GM12878 (cell line): ENCODE results near the gene ARHGAP26. TPM values are rescaled to one million over a fixed set of nuclear protein-coding genes. Genes with fewer than 3 reads are reported as not detected.

Experiments
- BCL11A ChIP-seq: IDR thresholded peaks from 2 replicates; pipeline ENCODE4 v1.6.1; 2011; ENCODE audit warnings: low read depth, low read length
- CREM ChIP-seq: IDR thresholded peaks from 2 replicates; pipeline ENCODE4 v1.6.1; 2014; ENCODE audit warnings: antibody characterized with exemption, low read depth
- FOXK2 ChIP-seq: fragments of 450-650 bp; IDR thresholded peaks from 2 replicates; pipeline ENCODE4 v1.6.1; 2017; ENCODE audit warnings: mild to moderate bottlenecking, moderate library complexity
- GATAD2B ChIP-seq: fragments of 450-650 bp; conservative IDR thresholded peaks from 2 replicates; pipeline ENCODE4 v1.6.1; 2017; ENCODE audit warnings: low read depth, mild to moderate bottlenecking, moderate library complexity
- NRF1 ChIP-seq: conservative IDR thresholded peaks from 2 replicates; pipeline ENCODE4 v1.6.1; 2011; ENCODE audit warnings: mild to moderate bottlenecking, low read depth, low read length, improper control_type of control experiment
- RBBP5 ChIP-seq: fragments of 200-600 bp; sonication (generic); conservative IDR thresholded peaks from 2 replicates; pipeline ENCODE4 v1.6.1; 2016
- SMARCA5 ChIP-seq: fragments of 450-650 bp; IDR thresholded peaks from 2 replicates; pipeline ENCODE4 v1.6.1; 2017; ENCODE audit warnings: mild to moderate bottlenecking
- TARDBP ChIP-seq: IDR thresholded peaks from 2 replicates; pipeline ENCODE4 v1.6.1; 2016; ENCODE audit warnings: borderline replicate concordance
- polyA plus RNA-seq, 11 experiments: library from polyadenylated mRNA; depleted of rRNA in 4 of 11; unstranded in 6 of 11; stranded (reverse) in 5 of 11; fragments of >200 nt; fragmentation: Nextera tagmentation in 4 of 11; fragmentation: Illumina TruSeq in 1 of 11; extraction: Ambion mirVana in 4 of 11; extraction: Trizol in 1 of 11; gene quantifications; 1 replicate in 1 of 11; 2 replicates in 10 of 11; pipeline versions ENCODE4 v1.2.1 to v1.2.3, GENCODE V29; 2011 to 2016; ENCODE audit warnings: inconsistent platforms in 2 of 11, missing spikeins in 2 of 11, low read depth in 1 of 11
- total RNA-seq, 4 experiments: library from RNA; depleted of rRNA in 3 of 4; stranded (reverse); fragments of >200 nt in 3 of 4; fragmentation: Illumina TruSeq in 1 of 4; extraction: Trizol in 1 of 4; gene quantifications; 2 replicates each; pipeline versions ENCODE4 v1.2.1 to v1.2.3, GENCODE V29; 2013 to 2021
- TF ChIP-seq, protein P1 (sequence below): IDR thresholded peaks from 2 replicates; pipeline ENCODE4 v1.6.1; 2012; ENCODE audit warnings: improper control_type of control experiment, low read depth, low read length; ENCODE audit not compliant: insufficient replicate concordance
- TF ChIP-seq, protein P2 (sequence below): fragments of 450-650 bp; IDR thresholded peaks from 2 replicates; pipeline ENCODE4 v1.6.1; 2017; ENCODE audit warnings: mild to moderate bottlenecking, moderate library complexity
- TF ChIP-seq, protein P3 (sequence below): fragments of 450-650 bp; IDR thresholded peaks from 2 replicates; pipeline ENCODE4 v1.6.1; 2017; ENCODE audit warnings: borderline replicate concordance

The ARHGAP26 gene
- total and polyA plus RNA-seq, 10 of the 15 experiments (the other 5 are each of a cell fraction or from before 2014, with no cell fraction given), result 9.4 to 41.5 (median 19.3) TPM

DNA sequence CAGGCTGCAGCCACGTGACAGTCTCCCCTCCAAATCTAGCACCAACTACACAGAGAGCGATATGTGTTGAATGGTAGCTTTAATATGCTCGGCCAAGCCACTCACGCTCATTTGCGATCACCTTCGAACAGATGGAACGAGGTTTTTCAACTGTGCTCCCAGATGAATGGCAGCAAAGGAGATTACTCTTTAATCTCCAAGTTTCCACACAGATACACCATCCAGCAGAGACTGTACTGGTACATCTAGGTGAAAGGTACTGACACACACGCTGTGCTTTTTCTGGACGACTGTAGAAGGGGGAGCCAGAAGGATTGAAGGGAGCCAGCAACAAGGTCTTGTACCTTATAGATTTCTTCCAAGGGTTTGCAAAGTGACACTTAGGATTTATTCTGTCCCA is 369.4 kb downstream of the ARHGAP26 start (continued):
- TF ChIP-seq, protein P1, sequence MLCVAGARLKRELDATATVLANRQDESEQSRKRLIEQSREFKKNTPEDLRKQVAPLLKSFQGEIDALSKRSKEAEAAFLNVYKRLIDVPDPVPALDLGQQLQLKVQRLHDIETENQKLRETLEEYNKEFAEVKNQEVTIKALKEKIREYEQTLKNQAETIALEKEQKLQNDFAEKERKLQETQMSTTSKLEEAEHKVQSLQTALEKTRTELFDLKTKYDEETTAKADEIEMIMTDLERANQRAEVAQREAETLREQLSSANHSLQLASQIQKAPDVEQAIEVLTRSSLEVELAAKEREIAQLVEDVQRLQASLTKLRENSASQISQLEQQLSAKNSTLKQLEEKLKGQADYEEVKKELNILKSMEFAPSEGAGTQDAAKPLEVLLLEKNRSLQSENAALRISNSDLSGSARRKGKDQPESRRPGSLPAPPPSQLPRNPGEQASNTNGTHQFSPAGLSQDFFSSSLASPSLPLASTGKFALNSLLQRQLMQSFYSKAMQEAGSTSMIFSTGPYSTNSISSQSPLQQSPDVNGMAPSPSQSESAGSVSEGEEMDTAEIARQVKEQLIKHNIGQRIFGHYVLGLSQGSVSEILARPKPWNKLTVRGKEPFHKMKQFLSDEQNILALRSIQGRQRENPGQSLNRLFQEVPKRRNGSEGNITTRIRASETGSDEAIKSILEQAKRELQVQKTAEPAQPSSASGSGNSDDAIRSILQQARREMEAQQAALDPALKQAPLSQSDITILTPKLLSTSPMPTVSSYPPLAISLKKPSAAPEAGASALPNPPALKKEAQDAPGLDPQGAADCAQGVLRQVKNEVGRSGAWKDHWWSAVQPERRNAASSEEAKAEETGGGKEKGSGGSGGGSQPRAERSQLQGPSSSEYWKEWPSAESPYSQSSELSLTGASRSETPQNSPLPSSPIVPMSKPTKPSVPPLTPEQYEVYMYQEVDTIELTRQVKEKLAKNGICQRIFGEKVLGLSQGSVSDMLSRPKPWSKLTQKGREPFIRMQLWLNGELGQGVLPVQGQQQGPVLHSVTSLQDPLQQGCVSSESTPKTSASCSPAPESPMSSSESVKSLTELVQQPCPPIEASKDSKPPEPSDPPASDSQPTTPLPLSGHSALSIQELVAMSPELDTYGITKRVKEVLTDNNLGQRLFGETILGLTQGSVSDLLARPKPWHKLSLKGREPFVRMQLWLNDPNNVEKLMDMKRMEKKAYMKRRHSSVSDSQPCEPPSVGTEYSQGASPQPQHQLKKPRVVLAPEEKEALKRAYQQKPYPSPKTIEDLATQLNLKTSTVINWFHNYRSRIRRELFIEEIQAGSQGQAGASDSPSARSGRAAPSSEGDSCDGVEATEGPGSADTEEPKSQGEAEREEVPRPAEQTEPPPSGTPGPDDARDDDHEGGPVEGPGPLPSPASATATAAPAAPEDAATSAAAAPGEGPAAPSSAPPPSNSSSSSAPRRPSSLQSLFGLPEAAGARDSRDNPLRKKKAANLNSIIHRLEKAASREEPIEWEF, result no peak
- TF ChIP-seq, protein P2, sequence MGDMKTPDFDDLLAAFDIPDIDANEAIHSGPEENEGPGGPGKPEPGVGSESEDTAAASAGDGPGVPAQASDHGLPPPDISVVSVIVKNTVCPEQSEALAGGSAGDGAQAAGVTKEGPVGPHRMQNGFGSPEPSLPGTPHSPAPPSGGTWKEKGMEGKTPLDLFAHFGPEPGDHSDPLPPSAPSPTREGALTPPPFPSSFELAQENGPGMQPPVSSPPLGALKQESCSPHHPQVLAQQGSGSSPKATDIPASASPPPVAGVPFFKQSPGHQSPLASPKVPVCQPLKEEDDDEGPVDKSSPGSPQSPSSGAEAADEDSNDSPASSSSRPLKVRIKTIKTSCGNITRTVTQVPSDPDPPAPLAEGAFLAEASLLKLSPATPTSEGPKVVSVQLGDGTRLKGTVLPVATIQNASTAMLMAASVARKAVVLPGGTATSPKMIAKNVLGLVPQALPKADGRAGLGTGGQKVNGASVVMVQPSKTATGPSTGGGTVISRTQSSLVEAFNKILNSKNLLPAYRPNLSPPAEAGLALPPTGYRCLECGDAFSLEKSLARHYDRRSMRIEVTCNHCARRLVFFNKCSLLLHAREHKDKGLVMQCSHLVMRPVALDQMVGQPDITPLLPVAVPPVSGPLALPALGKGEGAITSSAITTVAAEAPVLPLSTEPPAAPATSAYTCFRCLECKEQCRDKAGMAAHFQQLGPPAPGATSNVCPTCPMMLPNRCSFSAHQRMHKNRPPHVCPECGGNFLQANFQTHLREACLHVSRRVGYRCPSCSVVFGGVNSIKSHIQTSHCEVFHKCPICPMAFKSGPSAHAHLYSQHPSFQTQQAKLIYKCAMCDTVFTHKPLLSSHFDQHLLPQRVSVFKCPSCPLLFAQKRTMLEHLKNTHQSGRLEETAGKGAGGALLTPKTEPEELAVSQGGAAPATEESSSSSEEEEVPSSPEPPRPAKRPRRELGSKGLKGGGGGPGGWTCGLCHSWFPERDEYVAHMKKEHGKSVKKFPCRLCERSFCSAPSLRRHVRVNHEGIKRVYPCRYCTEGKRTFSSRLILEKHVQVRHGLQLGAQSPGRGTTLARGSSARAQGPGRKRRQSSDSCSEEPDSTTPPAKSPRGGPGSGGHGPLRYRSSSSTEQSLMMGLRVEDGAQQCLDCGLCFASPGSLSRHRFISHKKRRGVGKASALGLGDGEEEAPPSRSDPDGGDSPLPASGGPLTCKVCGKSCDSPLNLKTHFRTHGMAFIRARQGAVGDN, result no peak
- TF ChIP-seq FOXK2 (no peak), BCL11A (no peak), RBBP5 (no peak), SMARCA5 (no peak), NRF1 (no peak), TARDBP (no peak), CREM (no peak), GATAD2B (no peak)
- TF ChIP-seq, protein P3, sequence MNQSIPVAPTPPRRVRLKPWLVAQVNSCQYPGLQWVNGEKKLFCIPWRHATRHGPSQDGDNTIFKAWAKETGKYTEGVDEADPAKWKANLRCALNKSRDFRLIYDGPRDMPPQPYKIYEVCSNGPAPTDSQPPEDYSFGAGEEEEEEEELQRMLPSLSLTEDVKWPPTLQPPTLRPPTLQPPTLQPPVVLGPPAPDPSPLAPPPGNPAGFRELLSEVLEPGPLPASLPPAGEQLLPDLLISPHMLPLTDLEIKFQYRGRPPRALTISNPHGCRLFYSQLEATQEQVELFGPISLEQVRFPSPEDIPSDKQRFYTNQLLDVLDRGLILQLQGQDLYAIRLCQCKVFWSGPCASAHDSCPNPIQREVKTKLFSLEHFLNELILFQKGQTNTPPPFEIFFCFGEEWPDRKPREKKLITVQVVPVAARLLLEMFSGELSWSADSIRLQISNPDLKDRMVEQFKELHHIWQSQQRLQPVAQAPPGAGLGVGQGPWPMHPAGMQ, result no peak
